ENCODE measurements around the gene MESP1.

DNA sequence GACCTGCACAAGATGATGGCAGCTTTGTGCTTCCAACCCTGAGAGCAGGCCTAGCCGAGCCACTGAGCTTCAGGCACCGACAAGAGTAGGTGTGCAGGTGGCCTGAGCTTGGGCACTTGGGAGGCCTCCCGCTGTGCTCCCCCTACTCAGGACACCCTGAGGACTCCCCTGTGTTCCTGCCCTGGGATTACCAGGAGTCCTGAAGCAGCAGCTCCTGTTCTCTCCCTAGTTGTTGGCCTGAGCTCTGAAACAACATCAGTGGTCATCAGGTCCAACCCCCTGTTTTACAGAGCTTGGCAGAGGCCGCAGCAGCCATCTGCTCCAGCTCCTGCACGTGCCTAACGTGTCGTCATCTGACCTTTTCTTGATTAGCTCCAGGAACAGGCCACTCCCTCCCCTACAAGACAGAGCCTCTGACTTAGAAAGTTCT, 17.0 kb upstream of the MESP1 start:
- TF ChIP-seq, protein P1, sequence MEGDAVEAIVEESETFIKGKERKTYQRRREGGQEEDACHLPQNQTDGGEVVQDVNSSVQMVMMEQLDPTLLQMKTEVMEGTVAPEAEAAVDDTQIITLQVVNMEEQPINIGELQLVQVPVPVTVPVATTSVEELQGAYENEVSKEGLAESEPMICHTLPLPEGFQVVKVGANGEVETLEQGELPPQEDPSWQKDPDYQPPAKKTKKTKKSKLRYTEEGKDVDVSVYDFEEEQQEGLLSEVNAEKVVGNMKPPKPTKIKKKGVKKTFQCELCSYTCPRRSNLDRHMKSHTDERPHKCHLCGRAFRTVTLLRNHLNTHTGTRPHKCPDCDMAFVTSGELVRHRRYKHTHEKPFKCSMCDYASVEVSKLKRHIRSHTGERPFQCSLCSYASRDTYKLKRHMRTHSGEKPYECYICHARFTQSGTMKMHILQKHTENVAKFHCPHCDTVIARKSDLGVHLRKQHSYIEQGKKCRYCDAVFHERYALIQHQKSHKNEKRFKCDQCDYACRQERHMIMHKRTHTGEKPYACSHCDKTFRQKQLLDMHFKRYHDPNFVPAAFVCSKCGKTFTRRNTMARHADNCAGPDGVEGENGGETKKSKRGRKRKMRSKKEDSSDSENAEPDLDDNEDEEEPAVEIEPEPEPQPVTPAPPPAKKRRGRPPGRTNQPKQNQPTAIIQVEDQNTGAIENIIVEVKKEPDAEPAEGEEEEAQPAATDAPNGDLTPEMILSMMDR (conservative IDR thresholded peaks at IDR 0.05; ENCODE audit: low read depth, low read length): no peak
- TF ChIP-seq, protein P2, sequence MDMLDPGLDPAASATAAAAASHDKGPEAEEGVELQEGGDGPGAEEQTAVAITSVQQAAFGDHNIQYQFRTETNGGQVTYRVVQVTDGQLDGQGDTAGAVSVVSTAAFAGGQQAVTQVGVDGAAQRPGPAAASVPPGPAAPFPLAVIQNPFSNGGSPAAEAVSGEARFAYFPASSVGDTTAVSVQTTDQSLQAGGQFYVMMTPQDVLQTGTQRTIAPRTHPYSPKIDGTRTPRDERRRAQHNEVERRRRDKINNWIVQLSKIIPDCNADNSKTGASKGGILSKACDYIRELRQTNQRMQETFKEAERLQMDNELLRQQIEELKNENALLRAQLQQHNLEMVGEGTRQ (IDR thresholded peaks at IDR 0.05; ENCODE audit: low read depth, low read length): no peak
- TF ChIP-seq POLR2A (IDR thresholded peaks at IDR 0.05; ENCODE audit: low read depth, low read length): no peak
- TF ChIP-seq MAZ (IDR thresholded peaks at IDR 0.05; ENCODE audit: borderline replicate concordance, low read depth, low read length): no peak
- no peak for TF ChIP-seq RCOR1 (IDR thresholded peaks at IDR 0.05; ENCODE audit: insufficient replicate concordance, low read length)
- no peak for TF ChIP-seq RFX5 (IDR thresholded peaks at IDR 0.05; ENCODE audit: low read depth, low read length)
- TF ChIP-seq SMC3 (IDR thresholded peaks at IDR 0.05; ENCODE audit: low read depth, low read length): no peak
- TF ChIP-seq CEBPB (IDR thresholded peaks at IDR 0.05; ENCODE audit: low read depth, low read length): no peak
- no peak for TF ChIP-seq MAFK (IDR thresholded peaks at IDR 0.05; ENCODE audit: low read depth, low read length)
- TF ChIP-seq, protein P3, sequence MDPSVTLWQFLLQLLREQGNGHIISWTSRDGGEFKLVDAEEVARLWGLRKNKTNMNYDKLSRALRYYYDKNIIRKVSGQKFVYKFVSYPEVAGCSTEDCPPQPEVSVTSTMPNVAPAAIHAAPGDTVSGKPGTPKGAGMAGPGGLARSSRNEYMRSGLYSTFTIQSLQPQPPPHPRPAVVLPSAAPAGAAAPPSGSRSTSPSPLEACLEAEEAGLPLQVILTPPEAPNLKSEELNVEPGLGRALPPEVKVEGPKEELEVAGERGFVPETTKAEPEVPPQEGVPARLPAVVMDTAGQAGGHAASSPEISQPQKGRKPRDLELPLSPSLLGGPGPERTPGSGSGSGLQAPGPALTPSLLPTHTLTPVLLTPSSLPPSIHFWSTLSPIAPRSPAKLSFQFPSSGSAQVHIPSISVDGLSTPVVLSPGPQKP (IDR thresholded peaks at IDR 0.05; ENCODE audit: borderline replicate concordance, low read depth, low read length): no peak
- no peak for TF ChIP-seq MXI1 (IDR thresholded peaks at IDR 0.05; ENCODE audit: borderline replicate concordance, low read depth, low read length)
- TF ChIP-seq RAD21 (IDR thresholded peaks at IDR 0.05; ENCODE audit: low read length): no peak
